Psoas muscle (tissue), 8 donors: ENCODE results near the gene KCTD13. TPM values are rescaled to one million over a fixed set of nuclear protein-coding genes. Genes with fewer than 3 reads are reported as not detected.

ENCODE experiments used
- ATAC-seq, 4 donors: fragments of 200-7000 bp; cut with Tn5 transposase; one replicate each; pipeline ENCODE4 v1.9.1; 2020; ENCODE audit warnings: moderate library complexity in 3 of 4, mild to moderate bottlenecking in 2 of 4
- DNase-seq, 2 donors: peaks; one replicate each; pipeline ENCODE4 v3.0.0-alpha.2; 2020
- H3K27ac ChIP-seq: fragments of 200-600 bp; one replicate; pipeline ENCODE4 v1.8.0; 2022
- H3K27me3 ChIP-seq, 3 donors: fragments of 200-600 bp in 1 of 3; one replicate each; pipeline versions ENCODE4 v1.6.1 to v1.8.0; 2013 to 2022; ENCODE audit warnings: low read length in 2 of 3, mild to moderate bottlenecking in 2 of 3, moderate library complexity in 1 of 3; ENCODE audit not compliant: insufficient read depth in 3 of 3
- H3K36me3 ChIP-seq, 2 donors: fragments of 200-600 bp in 1 of 2; one replicate each; pipeline versions ENCODE4 v1.6.1 to v1.8.0; 2013 to 2022; ENCODE audit warnings: low read depth in 1 of 2, mild to moderate bottlenecking in 1 of 2, moderate library complexity in 1 of 2; ENCODE audit not compliant: insufficient read depth in 1 of 2
- H3K4me1 ChIP-seq: fragments of 200-600 bp; one replicate; pipeline ENCODE4 v1.8.0; 2022
- H3K4me3 ChIP-seq: fragments of 200-600 bp; one replicate; pipeline ENCODE4 v1.8.0; 2022; ENCODE audit warnings: mild to moderate bottlenecking
- H3K9me3 ChIP-seq: fragments of 200-600 bp; one replicate; pipeline ENCODE4 v1.8.0; 2022
- CTCF ChIP-seq: fragments of 200-600 bp; IDR thresholded peaks from one replicate; pipeline ENCODE4 v1.8.0; 2022; ENCODE audit warnings: antibody characterized with exemption
- WGBS, 3 donors: extraction: QIAGEN DNeasy Blood & Tissue Kit; methylation state at CpG; one replicate each; pipeline versions ENCODE4 v1.1.6 to v1.1.7; 2013; 5-methylcytosine and 5-hydroxymethylcytosine counted together
- intact Hi-C, 2 donors: fragments of 100-400 bp; cut with DNase I; formaldehyde crosslinking; loops; one replicate each; pipeline versions ENCODE4 v1.11.0 to v1.14.2; 2022
- polyA plus RNA-seq, 3 donors: library from polyadenylated mRNA; stranded (reverse); fragments of 200-250 nt; gene quantifications; one replicate each; pipeline ENCODE4 v1.2.3, GENCODE V29; 2013
- total RNA-seq, 4 donors: library from RNA; stranded (reverse); fragmentation: NEBNext Ultra II Directional in 2 of 4; extraction: Animal tissue kit (Norgen Biotek cat#: 25700) in 2 of 4; gene quantifications; one replicate each; pipeline versions ENCODE4 v1.2.1 to v1.2.4, GENCODE V29; 2021 to 2023
- donor health status: healthy with polysubstance abuse.
- donor health status: DM: no; HTN: no; CAD: no; lungs with moderate emphysema.
- donor health status: Bipolar disorder and iron deficiency.
- donor health status: healthy.
- donor health status: DM: yes; HTN: yes; CAD: no.
- donor health status: DM: no; HTN: no; CAD: no.
- donor health status: DM: no; HTN: no; CAD: no.
- donor health status: DM: yes; HTN: yes; CAD: no.

The KCTD13 gene
- total and polyA plus RNA-seq, 7 donors: 2.2 to 5.4 (median 4.7) TPM

GRCh38 chr16:29906520-29907244, 19.3 kb downstream of the KCTD13 start:
- no peak for ATAC-seq
- TF ChIP-seq CTCF: no peak
- H3K4me3 ChIP-seq: no peak overlapping the region

GRCh38 chr16:29905668-29906067, 20.4 kb downstream of the KCTD13 start:
- Histone ChIP-seq H3K9me3 (no peaks in the 10 kb centered on the region), H3K27me3 (peaks cover 0 to 11% (median 4%) of the 10 kb centered on the region in 3 donors), H3K36me3 (peaks cover 0 to 4% of the 10 kb centered on the region in 2 donors), H3K4me3 (no peak overlapping the region), H3K4me1 (no peaks in the 10 kb centered on the region), H3K27ac (no peak overlapping the region)
- no peak for ATAC-seq
- intact Hi-C loops: no loop called here
- TF ChIP-seq CTCF: no peak
- DNase-seq: no peak
- WGBS, 3 donors: 74 to 81% (median 80%) methylated on average over 13 of the region's 13 CpGs

More at GRCh38 chr16:29906520-29907244, 19.3 kb downstream of the KCTD13 start:
- 70 to 78% (median 70%) methylated on average over 18 to 23 of the region's 23 CpGs for WGBS, 3 donors
- no peak overlapping the region for H3K27ac ChIP-seq
- DNase-seq: no peak
- H3K9me3 ChIP-seq: no peaks in the 10 kb centered on the region
- no peaks in the 10 kb centered on the region for H3K4me1 ChIP-seq
- intact Hi-C loops: no loop called here
- peaks cover 0 to 4% of the 10 kb centered on the region in 2 donors for H3K36me3 ChIP-seq
- peaks cover 0 to 2% (median 1%) of the 10 kb centered on the region in 3 donors for H3K27me3 ChIP-seq

- ATAC-seq: no peak
- no peak overlapping the region for H3K27ac ChIP-seq
- intact Hi-C loops: no loop called here
- peaks cover 0 to 18% (median 6%) of the 10 kb centered on the region in 3 donors for H3K27me3 ChIP-seq
- no peak overlapping the region for H3K4me3 ChIP-seq
- peaks cover 0 to 4% of the 10 kb centered on the region in 2 donors for H3K36me3 ChIP-seq
- WGBS, 3 donors: 86 to 93% (median 87%) methylated on average over 7 of the region's 7 CpGs
- no peak for DNase-seq
- H3K9me3 ChIP-seq: no peaks in the 10 kb centered on the region
- no peak for TF ChIP-seq CTCF
- no peaks in the 10 kb centered on the region for H3K4me1 ChIP-seq
These were observed 21.1 kb downstream of the KCTD13 start for GRCh38 chr16:29904947-29905346.

- H3K27me3 ChIP-seq: peaks cover 0 to 29% (median 11%) of the 10 kb centered on the region in 3 donors
- intact Hi-C loops: no loop called here
- ATAC-seq (no peak), DNase-seq (peak in 1 of 2 donors; percentile 3)
- no peak for TF ChIP-seq CTCF
- peaks cover 0 to 4% of the 10 kb centered on the region in 2 donors for H3K36me3 ChIP-seq
- no peak overlapping the region for H3K4me3 ChIP-seq
- WGBS, 3 donors: 51 to 63% (median 63%) methylated on average over 4 of the region's 4 CpGs
- H3K27ac ChIP-seq: no peak overlapping the region
- H3K4me1 ChIP-seq: no peaks in the 10 kb centered on the region
- no peaks in the 10 kb centered on the region for H3K9me3 ChIP-seq
These were observed 22.4 kb downstream of the KCTD13 start for GRCh38 chr16:29903590-29903989.

GRCh38 chr16:29901607-29901945, 24.4 kb downstream of the KCTD13 start:
- Histone ChIP-seq H3K36me3 (no peaks in the 10 kb centered on the region), H3K27ac (no peak overlapping the region), H3K4me1 (no peaks in the 10 kb centered on the region), H3K4me3 (no peak overlapping the region), H3K27me3 (peaks cover 0 to 46% (median 12%) of the 10 kb centered on the region in 3 donors), H3K9me3 (no peaks in the 10 kb centered on the region)
- 83 to 90% (median 87%) methylated on average over 19 of the region's 19 CpGs for WGBS, 3 donors
- intact Hi-C loops: no loop called here
- ATAC-seq: no peak
- DNase-seq: no peak
- TF ChIP-seq CTCF: no peak
